HL-60 (cell line): Measurements from ENCODE around the gene NFASC.

Source experiments
- DNase-seq, 2 experiments: peaks; one replicate each; pipeline ENCODE4 v3.0.0-alpha.2; 2010 to 2020; ENCODE audit warnings: low read depth in 1 of 2, low spot score in 1 of 2
- H3K27ac ChIP-seq: fragments of 250-450 bp; sonication (Bioruptor Pico); replicated peaks from 2 replicates; pipeline ENCODE4 v1.5.1; 2020; ENCODE audit warnings: mild to moderate bottlenecking, moderate library complexity
- H3K27me3 ChIP-seq: fragments of 250-450 bp; sonication (Bioruptor Pico); 2 replicates; pipeline ENCODE4 v1.5.1; 2021; ENCODE audit warnings: mild to moderate bottlenecking, moderate library complexity; ENCODE audit not compliant: insufficient read depth, poor library complexity, severe bottlenecking
- H3K4me3 ChIP-seq: replicated peaks from 2 replicates; pipeline ENCODE4 v1.5.1; 2011; ENCODE audit warnings: mild to moderate bottlenecking, control low read depth, low read length; ENCODE audit not compliant: insufficient read depth
- GABPA ChIP-seq: IDR thresholded peaks from 2 replicates; pipeline ENCODE4 v1.6.1; 2012; ENCODE audit warnings: low read depth
- POLR2AphosphoS5 ChIP-seq: IDR thresholded peaks from 2 replicates; pipeline ENCODE4 v1.6.1; 2012; ENCODE audit warnings: low read depth
- SPI1 ChIP-seq: IDR thresholded peaks from 2 replicates; pipeline ENCODE4 v1.6.1; 2012; ENCODE audit warnings: low read depth, mild to moderate bottlenecking, borderline replicate concordance
- TF ChIP-seq, protein P1 (sequence below): IDR thresholded peaks from one replicate; pipeline ENCODE4 v1.5.1; 2011; ENCODE audit warnings: low read length, control low read depth, inconsistent platforms; ENCODE audit not compliant: insufficient read depth
- TF ChIP-seq, protein P2 (sequence below): IDR thresholded peaks from 2 replicates; pipeline ENCODE4 v1.6.1; 2012; ENCODE audit warnings: low read depth; ENCODE audit not compliant: insufficient replicate concordance

The NFASC gene

DNA sequence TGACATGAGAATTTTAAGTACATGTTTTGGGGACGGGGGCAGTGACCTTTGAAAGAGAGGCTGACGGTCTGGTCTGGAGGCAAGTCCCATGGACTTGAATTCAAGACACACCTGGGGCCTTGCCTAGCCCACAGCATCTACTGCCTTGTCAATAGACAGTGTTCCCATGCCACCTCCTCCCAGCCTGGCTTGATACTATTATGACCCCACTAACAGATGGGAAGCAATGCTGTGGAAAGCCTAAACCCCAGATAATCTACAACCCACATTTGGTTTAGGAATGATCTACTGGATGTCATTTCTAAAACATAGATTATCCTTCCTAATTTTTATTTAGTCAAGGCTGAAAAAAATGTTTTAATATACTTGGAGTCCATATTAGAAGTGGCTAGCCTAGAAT is 17.8 kb upstream of the NFASC start:
- TF ChIP-seq GABPA (no peak), POLR2AphosphoS5 (no peak), SPI1 (no peak)
- TF ChIP-seq, protein P1, sequence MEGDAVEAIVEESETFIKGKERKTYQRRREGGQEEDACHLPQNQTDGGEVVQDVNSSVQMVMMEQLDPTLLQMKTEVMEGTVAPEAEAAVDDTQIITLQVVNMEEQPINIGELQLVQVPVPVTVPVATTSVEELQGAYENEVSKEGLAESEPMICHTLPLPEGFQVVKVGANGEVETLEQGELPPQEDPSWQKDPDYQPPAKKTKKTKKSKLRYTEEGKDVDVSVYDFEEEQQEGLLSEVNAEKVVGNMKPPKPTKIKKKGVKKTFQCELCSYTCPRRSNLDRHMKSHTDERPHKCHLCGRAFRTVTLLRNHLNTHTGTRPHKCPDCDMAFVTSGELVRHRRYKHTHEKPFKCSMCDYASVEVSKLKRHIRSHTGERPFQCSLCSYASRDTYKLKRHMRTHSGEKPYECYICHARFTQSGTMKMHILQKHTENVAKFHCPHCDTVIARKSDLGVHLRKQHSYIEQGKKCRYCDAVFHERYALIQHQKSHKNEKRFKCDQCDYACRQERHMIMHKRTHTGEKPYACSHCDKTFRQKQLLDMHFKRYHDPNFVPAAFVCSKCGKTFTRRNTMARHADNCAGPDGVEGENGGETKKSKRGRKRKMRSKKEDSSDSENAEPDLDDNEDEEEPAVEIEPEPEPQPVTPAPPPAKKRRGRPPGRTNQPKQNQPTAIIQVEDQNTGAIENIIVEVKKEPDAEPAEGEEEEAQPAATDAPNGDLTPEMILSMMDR = no peak
- TF ChIP-seq, protein P2, sequence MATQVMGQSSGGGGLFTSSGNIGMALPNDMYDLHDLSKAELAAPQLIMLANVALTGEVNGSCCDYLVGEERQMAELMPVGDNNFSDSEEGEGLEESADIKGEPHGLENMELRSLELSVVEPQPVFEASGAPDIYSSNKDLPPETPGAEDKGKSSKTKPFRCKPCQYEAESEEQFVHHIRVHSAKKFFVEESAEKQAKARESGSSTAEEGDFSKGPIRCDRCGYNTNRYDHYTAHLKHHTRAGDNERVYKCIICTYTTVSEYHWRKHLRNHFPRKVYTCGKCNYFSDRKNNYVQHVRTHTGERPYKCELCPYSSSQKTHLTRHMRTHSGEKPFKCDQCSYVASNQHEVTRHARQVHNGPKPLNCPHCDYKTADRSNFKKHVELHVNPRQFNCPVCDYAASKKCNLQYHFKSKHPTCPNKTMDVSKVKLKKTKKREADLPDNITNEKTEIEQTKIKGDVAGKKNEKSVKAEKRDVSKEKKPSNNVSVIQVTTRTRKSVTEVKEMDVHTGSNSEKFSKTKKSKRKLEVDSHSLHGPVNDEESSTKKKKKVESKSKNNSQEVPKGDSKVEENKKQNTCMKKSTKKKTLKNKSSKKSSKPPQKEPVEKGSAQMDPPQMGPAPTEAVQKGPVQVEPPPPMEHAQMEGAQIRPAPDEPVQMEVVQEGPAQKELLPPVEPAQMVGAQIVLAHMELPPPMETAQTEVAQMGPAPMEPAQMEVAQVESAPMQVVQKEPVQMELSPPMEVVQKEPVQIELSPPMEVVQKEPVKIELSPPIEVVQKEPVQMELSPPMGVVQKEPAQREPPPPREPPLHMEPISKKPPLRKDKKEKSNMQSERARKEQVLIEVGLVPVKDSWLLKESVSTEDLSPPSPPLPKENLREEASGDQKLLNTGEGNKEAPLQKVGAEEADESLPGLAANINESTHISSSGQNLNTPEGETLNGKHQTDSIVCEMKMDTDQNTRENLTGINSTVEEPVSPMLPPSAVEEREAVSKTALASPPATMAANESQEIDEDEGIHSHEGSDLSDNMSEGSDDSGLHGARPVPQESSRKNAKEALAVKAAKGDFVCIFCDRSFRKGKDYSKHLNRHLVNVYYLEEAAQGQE = no peak
- Histone ChIP-seq H3K27ac (no peak overlapping the region), H3K27me3 (no peaks in the 10 kb centered on the region), H3K4me3 (no peak overlapping the region)
- DNase-seq = no peak

DNA sequence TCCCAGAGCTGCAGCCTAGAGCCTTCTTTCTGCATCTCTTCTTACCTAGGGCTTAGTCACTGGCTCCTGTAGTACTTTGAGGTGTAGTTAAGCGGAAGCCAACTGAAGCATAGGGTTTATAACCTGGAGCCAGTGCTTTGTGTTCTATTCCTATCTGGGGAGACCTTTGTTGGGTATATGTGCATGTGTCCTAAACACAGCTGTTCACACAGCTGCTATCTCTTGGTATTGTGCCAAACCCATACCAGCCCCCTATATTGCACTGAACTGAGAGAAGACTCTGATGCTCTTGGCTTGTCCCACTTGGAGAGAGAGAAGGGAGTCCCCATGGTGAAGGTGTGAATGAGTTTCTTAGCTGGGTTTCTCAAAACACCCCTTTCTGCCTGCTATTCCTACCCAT is 17.2 kb upstream of the NFASC start:
- Histone ChIP-seq H3K27ac (no peak overlapping the region), H3K27me3 (no peaks in the 10 kb centered on the region), H3K4me3 (no peak overlapping the region)
- DNase-seq = no peak
- TF ChIP-seq GABPA (no peak), SPI1 (no peak), POLR2AphosphoS5 (no peak)
- TF ChIP-seq, protein P1 = no peak
- TF ChIP-seq, protein P2 = no peak

DNA sequence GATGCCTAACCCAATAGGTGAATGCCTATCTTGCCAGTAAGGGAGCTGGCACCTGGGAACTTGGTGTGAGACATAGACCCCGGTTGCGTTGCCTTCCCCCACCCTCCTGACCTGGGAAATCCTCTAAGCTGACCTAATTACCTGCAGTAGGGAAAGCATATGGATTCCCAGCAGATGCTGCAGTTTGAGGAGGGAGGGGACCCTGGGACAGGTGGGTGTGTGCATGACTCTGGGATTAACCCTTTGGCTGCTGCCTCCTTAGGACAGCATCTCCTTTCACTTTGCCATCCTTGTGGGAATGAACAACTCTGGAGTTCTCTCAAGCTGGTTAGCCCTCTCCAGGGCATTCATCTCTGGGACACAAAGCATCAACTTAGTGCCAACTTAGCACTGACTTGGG is 16.4 kb upstream of the NFASC start:
- H3K27ac ChIP-seq = no peak overlapping the region
- DNase-seq = no peak
- TF ChIP-seq POLR2AphosphoS5 (no peak), GABPA (no peak), SPI1 (no peak)
- TF ChIP-seq, protein P2 = no peak
- TF ChIP-seq, protein P1 = no peak
- H3K27me3 ChIP-seq = no peaks in the 10 kb centered on the region
- no peak overlapping the region for H3K4me3 ChIP-seq
